Amniotic stem cell (primary cell): ENCODE measurements around the gene MS4A7.
"Not testable (repeated sequence)": the region's sequence is repeated elsewhere in the genome, so short reads cannot be mapped to it uniquely, and the experiment has no call there.

Source experiments
- DNase-seq: peaks from one replicate; lab custom pipeline; 2025; lab: John Stamatoyannopoulos, UW

MS4A7 gene

GRCh38 chr11:60378354-60378753 is at the start of gene MS4A7:
MS4A7 (plus strand) TSS chr11:60378532; CDS start chr11:60383142, 4,610 bp downstream.
- DNase-seq = no peak

- no peak for DNase-seq
Measured at GRCh38 chr11:60332846-60333245, 45.5 kb upstream of the MS4A7 start.

- DNase-seq = no peak
Measured at GRCh38 chr11:60334005-60334620, 44.2 kb upstream of the MS4A7 start.

GRCh38 chr11:60336767-60337391 is 41.5 kb upstream of the MS4A7 start:
- DNase-seq = no peak

GRCh38 chr11:60338053-60338452 is 40.3 kb upstream of the MS4A7 start:
- no peak for DNase-seq

GRCh38 chr11:60339356-60339755 is 39.0 kb upstream of the MS4A7 start:
- DNase-seq = no peak

- no peak for DNase-seq
Measured at GRCh38 chr11:60343094-60343704, 35.1 kb upstream of the MS4A7 start.

GRCh38 chr11:60344146-60344545 is 34.2 kb upstream of the MS4A7 start:
- DNase-seq = no peak

GRCh38 chr11:60345489-60345888 is 32.8 kb upstream of the MS4A7 start:
- DNase-seq = no peak

GRCh38 chr11:60347084-60347797 is 31.1 kb upstream of the MS4A7 start:
- no peak for DNase-seq

GRCh38 chr11:60348116-60348515 is 30.2 kb upstream of the MS4A7 start:
- no peak for DNase-seq

GRCh38 chr11:60349990-60350389 is 28.3 kb upstream of the MS4A7 start:
- no peak for DNase-seq

- DNase-seq = no peak
Measured at GRCh38 chr11:60357771-60358170, 20.6 kb upstream of the MS4A7 start.

GRCh38 chr11:60360621-60361020 is 17.7 kb upstream of the MS4A7 start:
- no peak for DNase-seq

- no peak for DNase-seq
Measured at GRCh38 chr11:60362241-60362640, 16.1 kb upstream of the MS4A7 start.

- DNase-seq = peak; percentile 7
Measured at GRCh38 chr11:60363542-60364470, 14.5 kb upstream of the MS4A7 start.

GRCh38 chr11:60366262-60366904 is 11.9 kb upstream of the MS4A7 start:
- DNase-seq = not testable (repeated sequence)

GRCh38 chr11:60367009-60367408 is 11.3 kb upstream of the MS4A7 start:
- no peak for DNase-seq

GRCh38 chr11:60367896-60368295 is 10.4 kb upstream of the MS4A7 start:
- DNase-seq = no peak

- DNase-seq = no peak
Measured at GRCh38 chr11:60370252-60370810, 8.0 kb upstream of the MS4A7 start.

- no peak for DNase-seq
Measured at GRCh38 chr11:60370811-60371298, 7.5 kb upstream of the MS4A7 start.
